HG03066 (cell line): ENCODE measurements around the gene FAM120B.

ENCODE experiments used
- ATAC-seq: cut with Tn5 transposase; IDR thresholded peaks from one replicate; pipeline ENCODE4 v1.9.1; 2021; ENCODE audit warnings: low read depth; ENCODE audit not compliant: unreplicated experiment

The FAM120B gene

GRCh38 chr6:170270984-170271593 lies 35.5 kb upstream of the FAM120B start:
- no peak for ATAC-seq

DNA sequence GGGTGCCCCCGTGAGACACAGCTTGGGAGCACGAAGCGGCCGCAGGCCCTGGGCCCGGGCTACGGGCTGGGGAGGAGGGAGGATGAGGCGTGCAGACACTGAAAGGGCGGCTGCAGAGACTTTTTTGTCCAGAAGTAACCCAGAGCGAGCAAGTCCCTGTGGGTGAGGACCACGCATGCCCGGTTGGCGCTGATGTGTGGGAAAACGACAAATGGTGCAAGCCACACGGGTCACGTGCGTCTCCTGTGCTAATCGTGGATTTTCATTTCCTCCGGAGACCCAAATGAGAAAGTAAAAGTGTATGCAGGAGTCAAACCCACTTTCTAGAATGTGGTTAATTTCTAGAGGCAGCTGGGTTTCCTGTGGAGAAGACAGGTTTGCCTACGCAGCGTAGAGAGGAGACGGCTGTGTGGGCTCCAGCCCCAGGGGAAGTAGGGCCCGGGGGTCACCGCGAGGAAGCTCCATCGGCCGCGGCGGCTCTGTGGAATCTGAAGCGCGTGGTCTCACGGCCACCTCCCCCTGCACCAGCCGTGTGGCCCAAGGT lies 34.7 kb upstream of the FAM120B start:
- peak; percentile 98 for ATAC-seq

GRCh38 chr6:170272341-170273065 lies 34.1 kb upstream of the FAM120B start:
- ATAC-seq = peak; percentile 4

- no peak for ATAC-seq
Measured at GRCh38 chr6:170273191-170273590, 33.4 kb upstream of the FAM120B start.

DNA sequence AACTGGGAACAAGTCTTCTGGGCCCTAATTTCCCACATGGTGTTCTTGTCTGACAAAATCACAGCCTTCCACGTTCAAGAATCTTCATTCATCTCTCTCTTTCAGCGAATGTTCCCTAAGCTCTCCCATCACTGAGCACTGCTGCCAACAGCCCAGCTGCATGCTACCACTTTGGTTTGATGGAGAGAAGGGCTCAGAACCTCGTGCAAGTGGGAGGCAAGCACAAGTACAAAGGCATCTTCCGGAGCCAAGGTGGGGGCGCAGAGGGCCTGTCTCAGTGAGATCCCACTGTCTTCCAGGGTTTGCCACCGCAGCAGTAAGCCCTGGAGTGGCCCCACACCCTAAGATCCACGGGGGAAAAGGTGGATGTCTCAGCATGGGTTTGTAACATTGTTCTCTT lies 32.9 kb upstream of the FAM120B start:
- no peak for ATAC-seq

- ATAC-seq = no peak
Measured at GRCh38 chr6:170274713-170275560, 31.6 kb upstream of the FAM120B start.

- no peak for ATAC-seq
Measured at GRCh38 chr6:170276369-170277057, 30.0 kb upstream of the FAM120B start.

DNA sequence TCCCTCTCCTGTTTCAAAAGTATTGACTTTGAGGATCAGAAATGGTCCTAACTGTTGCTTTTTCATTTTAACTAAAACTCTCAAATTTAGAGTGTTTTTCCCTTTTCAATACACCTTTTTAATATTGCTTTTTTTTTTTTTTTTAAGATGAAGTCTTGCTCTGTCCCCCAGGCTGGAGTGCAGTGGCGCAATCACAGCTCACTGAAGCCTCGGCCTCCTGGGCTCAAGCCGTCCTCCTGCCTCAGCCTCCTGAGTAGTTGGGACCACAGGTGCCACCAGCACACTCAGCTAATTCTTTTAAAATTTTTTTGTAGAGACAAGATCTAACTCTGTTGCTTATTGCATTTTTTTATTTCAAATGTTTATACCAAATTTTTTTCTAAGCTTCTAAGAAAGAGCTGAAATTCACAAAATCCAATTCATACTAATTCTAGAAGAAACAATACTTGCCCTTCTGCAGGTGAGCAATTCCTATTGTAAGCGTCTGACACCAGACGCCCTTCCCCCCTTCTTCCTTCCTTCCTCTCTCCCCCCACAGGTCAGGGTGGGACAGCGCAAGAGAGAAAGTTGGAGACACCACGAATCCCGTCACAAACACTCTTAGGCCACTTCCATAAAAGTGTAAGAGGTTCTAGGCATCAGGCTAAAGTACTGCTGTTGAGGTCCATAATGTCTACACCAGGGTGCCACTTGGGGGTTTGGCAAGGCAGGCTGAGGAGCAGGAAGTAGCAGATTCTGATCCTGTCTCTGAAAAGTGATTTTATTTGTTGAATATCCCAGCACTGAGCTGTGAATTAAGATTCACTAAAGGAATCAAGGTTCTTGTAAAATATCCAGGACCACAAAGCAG lies 28.4 kb upstream of the FAM120B start:
- ATAC-seq = no peak

DNA sequence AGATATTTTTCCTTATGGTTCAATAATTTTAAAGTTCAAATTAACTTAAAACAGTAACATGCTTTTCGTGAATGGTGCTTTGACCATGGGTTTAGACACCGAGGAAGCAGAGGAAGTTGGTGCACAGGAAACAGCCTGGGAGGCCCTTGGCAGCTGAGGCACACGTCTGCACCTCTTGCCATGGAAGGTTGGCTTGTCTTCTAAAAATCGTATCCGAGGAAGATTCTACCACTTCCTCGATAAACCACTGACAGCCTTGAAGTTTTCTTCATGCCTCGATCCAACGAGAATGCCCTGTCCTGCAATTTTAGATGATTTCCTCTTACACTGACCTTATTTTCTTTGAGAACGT lies 27.8 kb upstream of the FAM120B start:
- ATAC-seq = no peak

DNA sequence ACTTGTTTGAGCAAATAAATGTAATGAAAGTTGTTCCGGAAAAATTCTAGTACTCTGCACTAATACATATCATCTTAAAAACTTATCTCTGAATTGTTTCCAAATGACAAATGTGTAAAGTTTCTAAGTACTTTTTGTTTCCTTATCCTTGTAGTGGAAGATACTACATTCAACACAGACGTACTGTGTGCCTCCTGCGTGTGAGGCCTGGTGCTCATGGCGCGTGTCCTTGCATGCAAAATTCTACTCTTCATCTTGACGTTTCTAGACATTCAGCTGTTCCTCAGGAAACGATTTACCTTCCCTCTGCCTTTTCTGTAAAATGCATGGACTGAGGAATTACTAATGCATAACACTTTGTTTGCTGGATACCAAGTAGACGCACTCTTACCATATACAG lies 27.1 kb upstream of the FAM120B start:
- no peak for ATAC-seq

DNA sequence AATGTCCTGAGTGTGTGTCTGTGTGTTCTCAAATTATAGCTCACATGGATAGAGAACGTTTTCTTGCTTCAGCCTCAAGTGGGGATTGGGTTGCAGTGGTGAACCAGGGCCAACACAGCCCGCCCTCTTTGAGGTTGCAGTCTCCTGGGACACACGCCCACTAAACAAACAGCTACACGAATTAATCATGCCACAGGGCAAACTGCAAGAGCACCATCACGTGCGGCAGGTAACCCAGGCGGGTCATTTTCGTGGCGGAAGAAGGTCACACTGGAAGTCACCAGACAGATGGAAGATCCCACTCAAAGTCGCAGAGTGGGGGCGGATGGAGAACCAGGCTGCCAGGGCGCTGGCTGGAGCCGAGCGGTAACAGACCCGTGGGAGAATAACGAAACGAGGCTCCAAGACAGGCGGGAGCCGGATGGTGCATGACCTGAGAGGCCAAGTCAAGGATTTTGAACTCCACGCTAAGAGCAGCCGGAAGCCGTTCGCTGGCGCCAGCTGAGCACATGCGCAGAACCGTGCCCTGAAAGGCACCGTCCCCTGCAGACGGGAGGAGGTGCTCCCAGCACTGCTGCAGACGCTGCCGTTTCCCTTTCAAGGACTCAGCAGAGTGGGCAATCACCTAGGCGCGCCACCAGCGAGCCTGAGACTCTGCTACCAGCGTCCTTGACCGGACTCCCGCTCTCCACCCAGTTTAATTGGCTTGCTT lies 26.4 kb upstream of the FAM120B start:
- ATAC-seq = peak; percentile 70

DNA sequence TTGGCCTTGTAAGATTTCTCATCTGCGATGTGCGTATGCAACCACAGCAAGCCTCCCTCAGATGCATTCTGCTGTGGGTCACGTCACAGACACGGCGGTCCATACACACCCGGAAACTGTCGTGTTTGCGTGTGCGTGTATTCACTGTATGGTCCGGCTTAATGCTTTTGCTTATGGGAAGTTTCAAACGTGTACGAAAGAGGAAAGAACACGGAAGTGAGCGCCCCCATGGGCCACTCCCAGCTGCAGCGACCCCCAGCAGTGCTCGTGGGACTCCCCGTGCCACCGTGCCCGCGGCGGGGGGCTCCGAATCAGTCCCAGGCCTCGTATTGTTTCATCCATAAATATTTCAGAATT lies 25.9 kb upstream of the FAM120B start:
- ATAC-seq = peak; percentile 26

GRCh38 chr6:170281331-170282292 lies 24.9 kb upstream of the FAM120B start:
- ATAC-seq = no peak

- ATAC-seq = no peak
Measured at GRCh38 chr6:170282512-170283158, 23.9 kb upstream of the FAM120B start.

- ATAC-seq = no peak
Measured at GRCh38 chr6:170283212-170284081, 23.1 kb upstream of the FAM120B start.

- ATAC-seq = no peak
Measured at GRCh38 chr6:170284126-170284773, 22.3 kb upstream of the FAM120B start.
